GM19035 (cell line): ENCODE results near the gene LMOD1.
"Not testable (repeated sequence)": the region's sequence is repeated elsewhere in the genome, so short reads cannot be mapped to it uniquely, and the experiment has no call there.

Experiments used
- ATAC-seq: cut with Tn5 transposase; IDR thresholded peaks from one replicate; pipeline ENCODE4 v1.9.1; 2021; ENCODE audit not compliant: unreplicated experiment

The LMOD1 gene

DNA sequence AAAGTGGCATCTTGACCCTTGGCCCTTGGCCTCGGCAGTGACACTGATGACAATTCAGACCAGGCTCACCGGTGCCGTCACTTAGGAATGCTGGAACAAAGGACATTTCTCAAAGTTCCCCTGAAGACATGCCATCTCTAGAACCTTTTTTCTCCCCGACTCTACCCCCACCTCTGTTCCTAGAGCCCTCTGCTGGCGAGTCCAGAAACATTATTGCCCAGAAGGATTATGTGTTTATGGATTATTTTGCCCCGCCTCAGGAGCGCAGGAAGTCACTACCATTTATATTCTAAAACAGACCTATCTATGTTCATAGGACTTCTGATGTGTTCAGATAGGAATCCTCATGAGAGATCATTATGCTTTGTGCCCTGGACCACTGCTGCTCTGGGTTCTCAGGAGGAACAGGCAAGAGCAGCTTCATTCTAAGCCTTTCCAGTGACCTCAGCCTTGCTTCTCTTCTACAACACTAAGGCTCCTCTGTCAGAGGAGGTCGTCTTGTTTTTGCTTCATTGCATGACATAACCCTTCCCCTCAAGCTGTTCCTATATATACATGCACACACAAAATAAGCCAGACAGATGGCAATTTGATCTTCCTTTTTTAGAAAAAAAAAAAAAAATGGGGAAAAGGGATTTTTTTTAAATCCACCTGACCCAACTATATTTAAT, 70.1 kb downstream of the LMOD1 start:
- ATAC-seq = no peak

DNA sequence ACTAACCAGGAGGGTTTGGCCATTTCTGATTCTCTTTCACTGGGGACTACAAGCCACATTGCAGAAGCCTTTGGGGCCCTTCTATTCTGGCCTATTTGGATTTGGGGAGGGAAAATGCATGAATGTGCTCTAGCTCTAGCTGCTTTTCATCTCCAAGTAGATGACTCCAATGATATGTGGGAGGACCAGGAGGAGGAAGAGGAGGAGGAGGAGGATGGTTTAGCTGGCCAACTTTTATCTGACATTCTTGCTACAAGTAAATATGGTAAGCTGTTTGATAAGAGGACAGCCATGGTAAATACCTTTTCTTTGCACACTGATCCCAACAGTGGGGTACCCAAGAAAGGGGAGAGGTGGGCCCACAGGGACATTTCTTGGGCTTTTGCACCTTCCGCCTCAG, 71.7 kb downstream of the LMOD1 start:
- ATAC-seq = no peak

DNA sequence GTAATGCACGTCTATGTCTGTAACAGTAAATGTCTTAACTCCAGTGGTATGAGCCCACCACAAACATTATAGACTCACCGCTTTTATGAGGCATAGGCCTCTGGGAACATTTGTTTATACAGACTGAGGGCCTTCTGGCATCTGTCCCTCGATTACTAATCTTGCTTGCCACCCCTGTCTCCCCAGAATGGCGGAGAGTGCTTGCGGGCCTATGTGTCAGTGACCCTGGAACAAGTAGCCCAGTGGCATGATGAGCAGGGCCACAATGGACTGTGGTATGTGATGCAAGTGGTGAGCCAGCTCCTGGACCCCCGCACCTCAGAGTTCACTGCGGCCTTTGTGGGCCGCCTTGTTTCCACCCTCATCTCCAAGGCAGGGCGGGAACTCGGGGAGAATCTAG, 76.0 kb downstream of the LMOD1 start:
- ATAC-seq = no peak

GRCh38 chr1:201861448-201861847, 84.9 kb downstream of the LMOD1 start:
- no peak for ATAC-seq

GRCh38 chr1:201859424-201859823, 86.9 kb downstream of the LMOD1 start:
- ATAC-seq = no peak

- ATAC-seq = not testable (repeated sequence)
Measured at GRCh38 chr1:201856722-201857121, 89.6 kb downstream of the LMOD1 start.

GRCh38 chr1:201851949-201852348, 94.4 kb downstream of the LMOD1 start:
- ATAC-seq = no peak

- no peak for ATAC-seq
Measured at GRCh38 chr1:201850053-201850397, 96.3 kb downstream of the LMOD1 start.

- no peak for ATAC-seq
Measured at GRCh38 chr1:201849372-201850052, 96.8 kb downstream of the LMOD1 start.

DNA sequence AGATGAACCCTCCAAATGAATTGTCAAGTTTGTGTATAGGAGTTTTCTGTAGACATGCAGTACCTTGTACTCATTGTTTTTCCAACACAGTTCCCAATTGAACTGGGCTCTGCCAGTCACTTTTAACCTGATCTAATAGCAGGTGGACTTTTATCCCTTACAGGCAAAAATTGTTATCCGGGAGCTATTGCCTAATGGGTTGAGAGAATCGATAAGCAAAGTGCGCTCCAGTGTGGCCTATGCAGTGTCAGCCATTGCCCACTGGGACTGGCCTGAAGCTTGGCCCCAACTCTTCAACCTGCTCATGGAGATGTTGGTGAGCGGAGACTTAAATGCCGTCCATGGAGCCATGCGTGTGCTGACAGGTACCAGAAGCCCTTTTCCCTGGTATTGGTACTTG, 98.1 kb downstream of the LMOD1 start:
- no peak for ATAC-seq

DNA sequence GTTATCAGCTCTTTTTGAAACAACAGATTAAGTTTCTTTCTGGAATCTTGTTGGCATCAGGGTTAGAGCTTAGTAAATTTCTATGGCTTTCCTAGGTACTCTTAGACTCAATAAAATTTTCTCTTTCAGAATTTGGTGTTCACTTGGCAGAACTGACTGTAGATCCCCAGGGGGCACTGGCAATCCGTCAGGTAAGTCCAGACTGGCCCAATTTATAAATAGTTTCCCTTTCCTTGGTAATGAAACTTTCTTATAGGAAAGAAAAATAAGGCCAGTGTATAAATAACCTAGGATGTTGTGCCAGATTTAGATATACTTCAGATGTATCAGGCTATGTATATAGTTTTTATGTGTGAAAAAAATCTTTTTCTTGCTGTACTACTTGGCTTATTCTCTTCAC, 99.2 kb downstream of the LMOD1 start:
- ATAC-seq = no peak
